ENCODE measurements around the gene ZNF587.
"Not testable (repeated sequence)": the region's sequence is repeated elsewhere in the genome, so short reads cannot be mapped to it uniquely, and the experiment has no call there.

The ZNF587 gene

GRCh38 chr19:57849666-57850473 lies at the start of gene ZNF587:
TSS of gene ZNF587 (plus strand) at chr19:57849859. CDS start at chr19:57850039, 180 bp downstream.
- not testable (repeated sequence) for H3K36me3 ChIP-seq (ENCODE audit: control insufficient read depth, insufficient read depth, low read length); H3K27ac ChIP-seq (ENCODE audit: low read length); H3K4me1 ChIP-seq (ENCODE audit: control insufficient read depth, insufficient read depth, low read length); H3K9me3 ChIP-seq (ENCODE audit: control insufficient read depth, insufficient read depth, low read length); H3K27me3 ChIP-seq (ENCODE audit: control insufficient read depth, insufficient read depth, low read length)
- H3K4me3 ChIP-seq (ENCODE audit: low read length): peak within 1 kb of the TSS; percentile 53; the same call in 1 of the 2 replicates
- peak; percentile 48 for DNase-seq (ENCODE audit: low read depth, low spot score)
- WGBS (ENCODE audit: insufficient coverage, insufficient read length): no CpG with 5 or more reads among the region's 42 CpGs

GRCh38 chr19:57800696-57801095 lies 49.0 kb upstream of the ZNF587 start:
- WGBS (ENCODE audit: insufficient coverage, insufficient read length): no CpG with 5 or more reads among the region's 5 CpGs
- H3K27me3 ChIP-seq (ENCODE audit: control insufficient read depth, insufficient read depth, low read length): no peaks in the 10 kb centered on the region
- no peaks in the 10 kb centered on the region for H3K9me3 ChIP-seq (ENCODE audit: control insufficient read depth, insufficient read depth, low read length)

GRCh38 chr19:57802269-57802668 lies 47.4 kb upstream of the ZNF587 start:
- no CpG with 5 or more reads among the region's 4 CpGs for WGBS (ENCODE audit: insufficient coverage, insufficient read length)
- no peaks in the 10 kb centered on the region for H3K27me3 ChIP-seq (ENCODE audit: control insufficient read depth, insufficient read depth, low read length)
- no peak overlapping the region for H3K4me3 ChIP-seq (ENCODE audit: low read length)
- DNase-seq (ENCODE audit: low read depth, low spot score): no peak
- H3K27ac ChIP-seq (ENCODE audit: low read length): no peak overlapping the region
- H3K4me1 ChIP-seq (ENCODE audit: control insufficient read depth, insufficient read depth, low read length): peaks cover 6% of the 10 kb centered on the region; the same call in 1 of the 2 replicates
- no peaks in the 10 kb centered on the region for H3K36me3 ChIP-seq (ENCODE audit: control insufficient read depth, insufficient read depth, low read length)
- H3K9me3 ChIP-seq (ENCODE audit: control insufficient read depth, insufficient read depth, low read length): no peaks in the 10 kb centered on the region

More at GRCh38 chr19:57800696-57801095, 49.0 kb upstream of the ZNF587 start:
- H3K4me1 ChIP-seq (ENCODE audit: control insufficient read depth, insufficient read depth, low read length): peaks cover 6% of the 10 kb centered on the region; the same call in 1 of the 2 replicates
- H3K4me3 ChIP-seq (ENCODE audit: low read length): no peak overlapping the region
- H3K27ac ChIP-seq (ENCODE audit: low read length): no peak overlapping the region
- no peaks in the 10 kb centered on the region for H3K36me3 ChIP-seq (ENCODE audit: control insufficient read depth, insufficient read depth, low read length)
- no peak for DNase-seq (ENCODE audit: low read depth, low spot score)

- no peak for DNase-seq (ENCODE audit: low read depth, low spot score)
- H3K4me3 ChIP-seq (ENCODE audit: low read length): peak overlapping the region; percentile 36; the same call in 1 of the 2 replicates
- no peak overlapping the region for H3K27ac ChIP-seq (ENCODE audit: low read length)
- no peaks in the 10 kb centered on the region for H3K9me3 ChIP-seq (ENCODE audit: control insufficient read depth, insufficient read depth, low read length)
- no CpG with 5 or more reads among the region's 6 CpGs for WGBS (ENCODE audit: insufficient coverage, insufficient read length)
- H3K36me3 ChIP-seq (ENCODE audit: control insufficient read depth, insufficient read depth, low read length): peaks cover 5% of the 10 kb centered on the region; the same call in 1 of the 2 replicates
- H3K27me3 ChIP-seq (ENCODE audit: control insufficient read depth, insufficient read depth, low read length): no peaks in the 10 kb centered on the region
- H3K4me1 ChIP-seq (ENCODE audit: control insufficient read depth, insufficient read depth, low read length): peaks cover 6% of the 10 kb centered on the region; the same call in 1 of the 2 replicates
Observed at GRCh38 chr19:57803265-57803593, 46.4 kb upstream of the ZNF587 start.

GRCh38 chr19:57803594-57804325 lies 45.9 kb upstream of the ZNF587 start:
- no CpG with 5 or more reads among the region's 19 CpGs for WGBS (ENCODE audit: insufficient coverage, insufficient read length)
- H3K36me3 ChIP-seq (ENCODE audit: control insufficient read depth, insufficient read depth, low read length): peaks cover 9% of the 10 kb centered on the region; the same call in 1 of the 2 replicates
- peak overlapping the region; percentile 78 for H3K27ac ChIP-seq (ENCODE audit: low read length)
- no peaks in the 10 kb centered on the region for H3K27me3 ChIP-seq (ENCODE audit: control insufficient read depth, insufficient read depth, low read length)
- peaks cover 6% of the 10 kb centered on the region; the same call in 1 of the 2 replicates for H3K4me1 ChIP-seq (ENCODE audit: control insufficient read depth, insufficient read depth, low read length)
- peak overlapping the region; percentile 36; the same call in 1 of the 2 replicates for H3K4me3 ChIP-seq (ENCODE audit: low read length)
- peak; percentile 43 for DNase-seq (ENCODE audit: low read depth, low spot score)
- H3K9me3 ChIP-seq (ENCODE audit: control insufficient read depth, insufficient read depth, low read length): no peaks in the 10 kb centered on the region

GRCh38 chr19:57807541-57807940 lies 42.1 kb upstream of the ZNF587 start:
- Histone ChIP-seq H3K9me3 (ENCODE audit: control insufficient read depth, insufficient read depth, low read length) (no peaks in the 10 kb centered on the region), H3K27ac (ENCODE audit: low read length) (no peak overlapping the region), H3K36me3 (ENCODE audit: control insufficient read depth, insufficient read depth, low read length) (peaks cover 9% of the 10 kb centered on the region; the same call in 1 of the 2 replicates), H3K4me1 (ENCODE audit: control insufficient read depth, insufficient read depth, low read length) (no peaks in the 10 kb centered on the region), H3K4me3 (ENCODE audit: low read length) (no peak overlapping the region), H3K27me3 (ENCODE audit: control insufficient read depth, insufficient read depth, low read length) (no peaks in the 10 kb centered on the region)
- WGBS (ENCODE audit: insufficient coverage, insufficient read length): no CpG with 5 or more reads among the region's 2 CpGs
- no peak for DNase-seq (ENCODE audit: low read depth, low spot score)

GRCh38 chr19:57810410-57811295 lies 39.0 kb upstream of the ZNF587 start:
- not testable (repeated sequence) for DNase-seq (ENCODE audit: low read depth, low spot score); H3K4me3 ChIP-seq (ENCODE audit: low read length); H3K9me3 ChIP-seq (ENCODE audit: control insufficient read depth, insufficient read depth, low read length); H3K4me1 ChIP-seq (ENCODE audit: control insufficient read depth, insufficient read depth, low read length); H3K27me3 ChIP-seq (ENCODE audit: control insufficient read depth, insufficient read depth, low read length); H3K36me3 ChIP-seq (ENCODE audit: control insufficient read depth, insufficient read depth, low read length); H3K27ac ChIP-seq (ENCODE audit: low read length)
- WGBS (ENCODE audit: insufficient coverage, insufficient read length): no CpG with 5 or more reads among the region's 17 CpGs

GRCh38 chr19:57812226-57812625 lies 37.4 kb upstream of the ZNF587 start:
- H3K36me3 ChIP-seq (ENCODE audit: control insufficient read depth, insufficient read depth, low read length): peaks cover 9% of the 10 kb centered on the region; the same call in 1 of the 2 replicates
- no peak for DNase-seq (ENCODE audit: low read depth, low spot score)
- no peaks in the 10 kb centered on the region for H3K27me3 ChIP-seq (ENCODE audit: control insufficient read depth, insufficient read depth, low read length)
- no peaks in the 10 kb centered on the region for H3K9me3 ChIP-seq (ENCODE audit: control insufficient read depth, insufficient read depth, low read length)
- no peak overlapping the region for H3K4me3 ChIP-seq (ENCODE audit: low read length)
- no CpG with 5 or more reads among the region's 3 CpGs for WGBS (ENCODE audit: insufficient coverage, insufficient read length)
- no peak overlapping the region for H3K27ac ChIP-seq (ENCODE audit: low read length)
- no peaks in the 10 kb centered on the region for H3K4me1 ChIP-seq (ENCODE audit: control insufficient read depth, insufficient read depth, low read length)

GRCh38 chr19:57812975-57813820 lies 36.5 kb upstream of the ZNF587 start:
- not testable (repeated sequence) for H3K9me3 ChIP-seq (ENCODE audit: control insufficient read depth, insufficient read depth, low read length); DNase-seq (ENCODE audit: low read depth, low spot score)
- WGBS (ENCODE audit: insufficient coverage, insufficient read length): no CpG with 5 or more reads among the region's 13 CpGs

More at GRCh38 chr19:57812975-57813820, 36.5 kb upstream of the ZNF587 start:
- not testable (repeated sequence) for H3K4me1 ChIP-seq (ENCODE audit: control insufficient read depth, insufficient read depth, low read length); H3K27me3 ChIP-seq (ENCODE audit: control insufficient read depth, insufficient read depth, low read length); H3K4me3 ChIP-seq (ENCODE audit: low read length); H3K27ac ChIP-seq (ENCODE audit: low read length); H3K36me3 ChIP-seq (ENCODE audit: control insufficient read depth, insufficient read depth, low read length)

All from iPS DF 6.9 (cell line).